Measurements from ENCODE around the gene PPIB. TPM values are rescaled to one million over a fixed set of nuclear protein-coding genes. Genes with fewer than 3 reads are reported as not detected.

PPIB gene
- total RNA-seq, 4 donors from 2014 or later, result 39.6 to 226 (median 154) TPM

GRCh38 chr15:64205202-64205601 lies 42.4 kb upstream of the PPIB start:
- no peak for DNase-seq
- no peak overlapping the region for H3K27ac ChIP-seq
- in situ Hi-C loops (cut with MboI; ENCODE audit: low pct_ligation_motif_present in 1 of 4, low pct_unique_long_range_greater_than_20kb in 1 of 4, low sequenced_read_pairs in 3 of 4) (loop anchor here in 2 of 4 donors (10.0 to 25.0 kb wide), 3 partner anchors 157 to 457 kb away; partner anchors contain the start of gene CSNK1G1 (in 1 of the 2)), intact Hi-C loops (cut with DNase I; ENCODE audit: low total_unique reads) (loop anchor here (5.0 kb wide), 1 partner anchor 512 kb away; no protein-coding TSS in a partner anchor)
- H3K4me3 ChIP-seq, result no peak overlapping the region
- H3K27me3 ChIP-seq, result no peaks in the 10 kb centered on the region
- H3K4me1 ChIP-seq, result no peaks in the 10 kb centered on the region
- no peak for TF ChIP-seq POLR2AphosphoS5 (IDR thresholded peaks at IDR 0.05)
- no peak for TF ChIP-seq POLR2A (IDR thresholded peaks at IDR 0.05)
- TF ChIP-seq CTCF (IDR thresholded peaks at IDR 0.05), result no peak
- no peak for TF ChIP-seq EP300 (IDR thresholded peaks at IDR 0.05; ENCODE audit: low read depth)
- no peaks in the 10 kb centered on the region for H3K9me3 ChIP-seq
- peaks cover 0 to 25% (median 12%) of the 10 kb centered on the region in 4 donors for H3K36me3 ChIP-seq

GRCh38 chr15:64197425-64197824 lies 34.6 kb upstream of the PPIB start:
- DNase-seq, result no peak
- WGBS, 2 donors (ENCODE audit: low coverage in 1 of 2), result 86 to 91% methylated on average over 1 of the region's 1 CpG
- intact Hi-C loops (cut with DNase I; ENCODE audit: low total_unique reads), result no loop called here
- no peak overlapping the region for H3K27ac ChIP-seq
- no peak overlapping the region for H3K4me3 ChIP-seq
- no peaks in the 10 kb centered on the region for H3K4me1 ChIP-seq
- in situ Hi-C loops (cut with MboI; ENCODE audit: low pct_ligation_motif_present in 1 of 4, low pct_unique_long_range_greater_than_20kb in 1 of 4, low sequenced_read_pairs in 3 of 4), result no loop called here
- no peaks in the 10 kb centered on the region for H3K9me3 ChIP-seq
- H3K27me3 ChIP-seq, result no peaks in the 10 kb centered on the region
- TF ChIP-seq POLR2AphosphoS5 (IDR thresholded peaks at IDR 0.05) (no peak), POLR2A (IDR thresholded peaks at IDR 0.05) (no peak), CTCF (IDR thresholded peaks at IDR 0.05) (no peak), EP300 (IDR thresholded peaks at IDR 0.05; ENCODE audit: low read depth) (no peak)
- peaks cover 0 to 12% (median 5%) of the 10 kb centered on the region in 4 donors for H3K36me3 ChIP-seq

GRCh38 chr15:64193971-64194370 lies 31.1 kb upstream of the PPIB start:
- Histone ChIP-seq H3K27me3 (no peaks in the 10 kb centered on the region), H3K27ac (no peak overlapping the region), H3K4me1 (no peaks in the 10 kb centered on the region), H3K36me3 (peaks cover 0 to 5% (median 0%) of the 10 kb centered on the region in 4 donors), H3K4me3 (no peak overlapping the region), H3K9me3 (no peaks in the 10 kb centered on the region)
- TF ChIP-seq POLR2A (IDR thresholded peaks at IDR 0.05), result no peak
- TF ChIP-seq POLR2AphosphoS5 (IDR thresholded peaks at IDR 0.05), result no peak
- TF ChIP-seq CTCF (IDR thresholded peaks at IDR 0.05), result no peak
- no peak for TF ChIP-seq EP300 (IDR thresholded peaks at IDR 0.05; ENCODE audit: low read depth)
- intact Hi-C loops (cut with DNase I; ENCODE audit: low total_unique reads), result no loop called here
- WGBS, 2 donors (ENCODE audit: low coverage in 1 of 2), result 91 to 95% methylated on average over 5 to 6 of the region's 6 CpGs
- no peak for DNase-seq
- in situ Hi-C loops (cut with MboI; ENCODE audit: low pct_ligation_motif_present in 1 of 4, low pct_unique_long_range_greater_than_20kb in 1 of 4, low sequenced_read_pairs in 3 of 4), result no loop called here

- Histone ChIP-seq H3K27me3 (no peaks in the 10 kb centered on the region), H3K36me3 (peaks cover 0 to 5% (median 0%) of the 10 kb centered on the region in 4 donors), H3K4me1 (no peaks in the 10 kb centered on the region), H3K27ac (no peak overlapping the region), H3K9me3 (no peaks in the 10 kb centered on the region), H3K4me3 (no peak overlapping the region)
- in situ Hi-C loops (cut with MboI; ENCODE audit: low pct_ligation_motif_present in 1 of 4, low pct_unique_long_range_greater_than_20kb in 1 of 4, low sequenced_read_pairs in 3 of 4), result no loop called here
- 79 to 95% methylated on average over 2 to 5 of the region's 5 CpGs for WGBS, 2 donors (ENCODE audit: low coverage in 1 of 2)
- DNase-seq, result no peak
- no peak for TF ChIP-seq CTCF (IDR thresholded peaks at IDR 0.05)
- TF ChIP-seq POLR2A (IDR thresholded peaks at IDR 0.05), result no peak
- no peak for TF ChIP-seq EP300 (IDR thresholded peaks at IDR 0.05; ENCODE audit: low read depth)
- TF ChIP-seq POLR2AphosphoS5 (IDR thresholded peaks at IDR 0.05), result no peak
- intact Hi-C loops (cut with DNase I; ENCODE audit: low total_unique reads), result no loop called here
These were observed 29.4 kb upstream of the PPIB start for GRCh38 chr15:64191971-64192830.
